WI38 (cell line): Measurements from ENCODE around the gene CAPN13.

Experiments used
- H3K4me3 ChIP-seq: 2 replicates; pipeline ENCODE4 v1.5.1; 2011; ENCODE audit warnings: low read depth, mild to moderate bottlenecking, control low read depth, low read length
- CTCF ChIP-seq: IDR thresholded peaks from 2 replicates; pipeline ENCODE4 v1.5.1; 2012; ENCODE audit warnings: low read depth, mild to moderate bottlenecking, control low read depth, low read length

Gene CAPN13

GRCh38 chr2:30679426-30680088 lies 127.7 kb downstream of the CAPN13 start:
- TF ChIP-seq CTCF = no peak
- H3K4me3 ChIP-seq = no peak overlapping the region

- no peak overlapping the region for H3K4me3 ChIP-seq
- no peak for TF ChIP-seq CTCF
Observed at GRCh38 chr2:30678410-30679137, 128.7 kb downstream of the CAPN13 start.

GRCh38 chr2:30677861-30678385 lies 129.3 kb downstream of the CAPN13 start:
- TF ChIP-seq CTCF = no peak
- H3K4me3 ChIP-seq = no peak overlapping the region

GRCh38 chr2:30677231-30677630 lies 130.0 kb downstream of the CAPN13 start:
- H3K4me3 ChIP-seq = no peak overlapping the region
- TF ChIP-seq CTCF = no peak

GRCh38 chr2:30675758-30676157 lies 131.5 kb downstream of the CAPN13 start:
- no peak for TF ChIP-seq CTCF
- no peak overlapping the region for H3K4me3 ChIP-seq

- H3K4me3 ChIP-seq = no peak overlapping the region
- TF ChIP-seq CTCF = no peak
Observed at GRCh38 chr2:30673127-30673526, 134.1 kb downstream of the CAPN13 start.
